Bronchial epithelial cell (primary cell): ENCODE data around the gene TTC7B. TPM values are rescaled to one million over a fixed set of nuclear protein-coding genes. Genes with fewer than 3 reads are reported as not detected.

Source experiments
- DNase-seq: peaks from one replicate; pipeline ENCODE4 v3.0.0-alpha.2; 2010; ENCODE audit warnings: low read depth
- FAIRE-seq: peaks from 2 replicates; lab custom pipeline; 2011; peaks lifted over from hg19 to GRCh38; lab: Jason Lieb, UNC
- H3K27me3 ChIP-seq: 2 replicates; pipeline ENCODE4 v1.5.1; 2011; ENCODE audit warnings: low read length; ENCODE audit not compliant: control insufficient read depth, insufficient read depth
- H3K36me3 ChIP-seq: 2 replicates; pipeline ENCODE4 v1.5.1; 2011; ENCODE audit warnings: low read length; ENCODE audit not compliant: control insufficient read depth, insufficient read depth
- H3K4me3 ChIP-seq: 2 replicates; pipeline ENCODE4 v1.5.1; 2011; ENCODE audit warnings: mild to moderate bottlenecking, low read depth, low read length, control low read depth
- total RNA-seq: library from RNA; depleted of rRNA; stranded (reverse); fragments of >200 nt; gene quantifications from 2 replicates; pipeline ENCODE4 v1.2.1, GENCODE V29; 2014
- TF ChIP-seq, protein P1 (sequence below): IDR thresholded peaks from 2 replicates; pipeline ENCODE4 v1.5.1; 2011; ENCODE audit warnings: mild to moderate bottlenecking, moderate library complexity, low read length, control low read depth, inconsistent platforms; ENCODE audit not compliant: insufficient read depth, severe bottlenecking

The TTC7B gene
- total RNA-seq, 1 donor from 2014 or later: 2.9 TPM

DNA sequence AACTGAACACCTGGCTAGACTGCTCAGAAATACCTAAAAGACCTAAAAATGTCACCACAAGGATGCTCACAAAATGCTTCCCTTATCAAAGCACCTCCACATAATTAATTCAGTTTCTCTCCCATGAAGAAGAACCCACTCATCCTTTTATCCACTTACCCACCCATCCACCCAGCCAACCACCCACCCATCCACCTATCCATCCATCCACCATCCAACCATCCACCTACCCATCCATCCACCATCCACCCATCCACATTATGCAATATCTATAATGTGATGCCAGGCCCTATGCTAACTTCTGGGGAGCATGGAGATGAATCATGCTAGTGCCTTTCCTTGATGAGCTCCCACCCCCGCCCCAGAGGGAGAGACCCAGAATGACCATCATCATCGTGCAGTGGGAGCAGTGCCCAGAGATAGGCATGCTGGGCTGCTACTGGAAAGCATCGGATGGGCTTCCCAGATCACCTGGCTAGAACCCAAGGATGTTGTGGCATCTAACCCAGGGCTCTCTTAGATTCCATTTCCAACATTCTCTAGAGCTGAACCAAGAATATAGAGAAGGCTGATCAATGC lies 166.6 kb downstream of the TTC7B start:
- DNase-seq (no peak), FAIRE-seq (peak; percentile 50)
- no peaks in the 10 kb centered on the region for H3K27me3 ChIP-seq
- H3K4me3 ChIP-seq: no peak overlapping the region
- no peaks in the 10 kb centered on the region for H3K36me3 ChIP-seq
- TF ChIP-seq, protein P1, sequence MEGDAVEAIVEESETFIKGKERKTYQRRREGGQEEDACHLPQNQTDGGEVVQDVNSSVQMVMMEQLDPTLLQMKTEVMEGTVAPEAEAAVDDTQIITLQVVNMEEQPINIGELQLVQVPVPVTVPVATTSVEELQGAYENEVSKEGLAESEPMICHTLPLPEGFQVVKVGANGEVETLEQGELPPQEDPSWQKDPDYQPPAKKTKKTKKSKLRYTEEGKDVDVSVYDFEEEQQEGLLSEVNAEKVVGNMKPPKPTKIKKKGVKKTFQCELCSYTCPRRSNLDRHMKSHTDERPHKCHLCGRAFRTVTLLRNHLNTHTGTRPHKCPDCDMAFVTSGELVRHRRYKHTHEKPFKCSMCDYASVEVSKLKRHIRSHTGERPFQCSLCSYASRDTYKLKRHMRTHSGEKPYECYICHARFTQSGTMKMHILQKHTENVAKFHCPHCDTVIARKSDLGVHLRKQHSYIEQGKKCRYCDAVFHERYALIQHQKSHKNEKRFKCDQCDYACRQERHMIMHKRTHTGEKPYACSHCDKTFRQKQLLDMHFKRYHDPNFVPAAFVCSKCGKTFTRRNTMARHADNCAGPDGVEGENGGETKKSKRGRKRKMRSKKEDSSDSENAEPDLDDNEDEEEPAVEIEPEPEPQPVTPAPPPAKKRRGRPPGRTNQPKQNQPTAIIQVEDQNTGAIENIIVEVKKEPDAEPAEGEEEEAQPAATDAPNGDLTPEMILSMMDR: no peak

DNA sequence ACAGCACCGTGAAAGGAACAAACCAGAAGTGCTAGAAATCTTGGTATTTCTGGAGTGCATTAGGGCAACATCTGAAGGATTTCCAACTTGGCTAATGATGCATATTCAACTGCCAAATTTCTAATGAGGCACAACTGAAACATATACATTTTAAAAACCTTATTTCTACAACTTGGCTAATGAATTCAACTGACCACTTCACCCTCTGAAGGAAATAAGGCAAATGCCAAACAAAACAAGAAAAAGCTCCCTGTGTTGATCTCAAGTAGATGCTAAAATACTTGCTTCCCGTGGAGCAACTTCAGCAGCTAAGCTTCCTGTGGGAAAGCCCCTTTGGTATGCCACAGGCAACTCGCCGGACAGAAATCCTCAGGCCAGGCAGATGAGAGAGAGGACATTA lies 167.1 kb downstream of the TTC7B start:
- FAIRE-seq (no peak), DNase-seq (no peak)
- no peaks in the 10 kb centered on the region for H3K36me3 ChIP-seq
- no peaks in the 10 kb centered on the region for H3K27me3 ChIP-seq
- TF ChIP-seq, protein P1: no peak
- no peak overlapping the region for H3K4me3 ChIP-seq

DNA sequence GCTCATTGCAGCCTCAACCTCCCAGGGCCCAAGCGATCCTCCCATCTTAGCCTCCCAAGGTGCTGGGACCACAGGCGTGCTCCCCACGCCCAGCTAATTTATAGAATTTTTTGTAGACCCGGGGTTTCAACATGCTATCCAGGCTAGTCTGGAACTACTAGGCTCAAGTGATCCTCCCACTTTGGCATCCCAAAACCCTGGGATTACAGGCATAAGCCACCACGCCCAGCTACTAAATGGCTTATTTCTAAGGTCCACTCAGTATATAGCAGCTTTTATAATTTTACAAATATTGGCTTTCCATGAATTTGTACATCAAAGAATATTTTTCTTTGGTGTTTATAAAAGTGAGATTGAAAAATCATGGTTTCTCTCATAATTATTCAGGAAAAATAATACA lies 167.8 kb downstream of the TTC7B start:
- no peak for FAIRE-seq
- TF ChIP-seq, protein P1: no peak
- Histone ChIP-seq H3K4me3 (no peak overlapping the region), H3K27me3 (no peaks in the 10 kb centered on the region), H3K36me3 (no peaks in the 10 kb centered on the region)
- no peak for DNase-seq

DNA sequence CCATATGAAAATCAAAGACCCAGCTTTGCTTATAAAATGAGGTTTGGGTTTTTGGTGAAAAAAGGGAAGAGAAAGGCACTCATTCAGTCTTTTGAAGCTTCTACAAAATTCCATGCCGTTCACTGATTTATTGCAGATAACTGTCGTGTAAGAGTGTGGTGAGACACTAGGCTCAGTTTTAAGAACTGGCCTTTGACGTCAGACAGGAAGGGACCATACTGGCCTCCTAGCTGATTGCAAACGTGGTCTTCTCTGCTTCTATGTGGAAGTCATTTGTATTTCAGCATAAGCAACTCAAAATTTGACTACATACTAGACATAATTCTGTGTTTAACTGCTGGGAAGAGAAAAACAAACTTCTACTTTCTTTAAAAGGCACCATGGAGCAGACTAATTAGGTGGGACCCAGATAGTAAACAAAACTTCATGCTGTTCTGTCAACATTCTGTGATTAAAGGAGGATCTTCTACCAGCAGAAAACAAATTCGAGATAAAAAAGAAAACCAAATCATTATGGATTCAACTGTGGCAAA lies 168.7 kb downstream of the TTC7B start:
- Histone ChIP-seq H3K36me3 (no peaks in the 10 kb centered on the region), H3K27me3 (no peaks in the 10 kb centered on the region), H3K4me3 (no peak overlapping the region)
- DNase-seq (no peak), FAIRE-seq (no peak)
- TF ChIP-seq, protein P1: no peak

DNA sequence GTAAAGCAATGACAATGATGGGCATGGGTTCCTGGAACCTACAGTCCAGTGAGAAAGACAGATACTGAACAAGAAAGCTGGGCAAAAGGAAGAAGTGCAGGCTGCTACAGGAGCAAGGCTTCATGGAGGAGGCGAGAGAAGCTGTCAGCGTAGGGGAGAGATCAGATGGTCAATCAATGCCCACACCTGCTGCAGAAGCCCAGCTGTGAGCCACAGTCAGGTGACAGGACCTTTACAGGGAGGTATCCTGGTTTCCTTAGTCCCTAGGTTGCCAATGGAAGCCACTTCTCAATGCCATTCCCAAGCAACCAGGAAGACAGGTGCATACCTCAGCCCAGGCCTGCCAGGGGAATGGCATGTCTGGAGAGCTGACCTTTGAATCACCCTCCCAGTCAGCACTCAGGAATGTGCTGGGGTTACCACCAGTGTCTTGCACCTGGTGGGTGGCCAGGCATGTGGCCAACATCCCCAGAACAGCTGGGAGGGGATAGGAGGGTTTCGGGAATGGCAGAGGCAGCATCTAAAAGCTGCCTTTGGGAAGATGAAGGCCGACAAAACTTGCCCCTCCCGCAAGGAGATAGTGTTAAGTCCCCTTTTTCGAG lies 170.3 kb downstream of the TTC7B start:
- DNase-seq: peak; percentile 64
- Histone ChIP-seq H3K4me3 (no peak overlapping the region), H3K27me3 (no peaks in the 10 kb centered on the region), H3K36me3 (no peaks in the 10 kb centered on the region)
- peak; percentile 52 for FAIRE-seq
- TF ChIP-seq, protein P1: no peak

DNA sequence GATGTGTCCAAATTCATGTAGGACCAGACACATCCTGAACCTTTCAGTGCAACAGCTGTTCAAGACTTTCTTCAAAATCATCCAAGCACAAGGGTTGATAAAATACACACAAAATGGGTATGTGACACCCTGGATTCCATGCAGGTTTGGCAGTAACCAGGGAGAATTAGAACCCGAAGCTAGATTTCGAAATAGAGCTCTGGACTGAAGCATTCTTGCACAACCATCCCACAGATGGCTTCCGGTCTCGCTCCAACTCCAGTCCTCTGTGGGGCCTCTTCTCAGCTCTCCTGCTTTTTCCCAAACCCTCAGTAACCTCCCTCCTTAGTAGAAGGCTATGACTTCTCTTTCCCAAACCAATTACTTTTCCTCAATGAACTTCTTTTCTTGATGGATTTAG lies 171.3 kb downstream of the TTC7B start:
- H3K4me3 ChIP-seq: no peak overlapping the region
- no peaks in the 10 kb centered on the region for H3K27me3 ChIP-seq
- H3K36me3 ChIP-seq: no peaks in the 10 kb centered on the region
- FAIRE-seq (no peak), DNase-seq (no peak)
- TF ChIP-seq, protein P1: no peak
